ENCODE data around the gene HECTD3. TPM values are rescaled to one million over a fixed set of nuclear protein-coding genes. Genes with fewer than 3 reads are reported as not detected.

Gene HECTD3
- 100 to 1,000 TPM in 1 of 5 donors, 10 to 100 TPM in 4; 15.6 to 104 (median 50.0) TPM for total RNA-seq
- 10 to 100 TPM; 23.4 to 31.5 (median 26.1) TPM for polyA plus RNA-seq
- long read RNA-seq, donor 1, partial matches to known transcripts: 7 of 10 reads
- long read RNA-seq, donor 1, other reads (novel, unspliced or antisense): 0 of 10 reads
- long read RNA-seq, donor 2, partial matches to known transcripts: 10 of 13 reads
- long read RNA-seq, donor 2, other reads (novel, unspliced or antisense): 0 of 13 reads
- long read RNA-seq, donor 3, partial matches to known transcripts: 0 of 1 reads
- long read RNA-seq, donor 3, other reads (novel, unspliced or antisense): 0 of 1 reads
- long read RNA-seq, donor 4: 0 reads
- long read RNA-seq, donor 5, partial matches to known transcripts: 0 of 1 reads
- long read RNA-seq, donor 5, other reads (novel, unspliced or antisense): 0 of 1 reads
- long read RNA-seq, donor 6: 0 reads
- long read RNA-seq, donor 7, partial matches to known transcripts: 0 of 6 reads
- long read RNA-seq, donor 7, other reads (novel, unspliced or antisense): 0 of 6 reads
- long read RNA-seq, donor 8, partial matches to known transcripts: 44 of 55 reads
- long read RNA-seq, donor 8, other reads (novel, unspliced or antisense): 8 of 55 reads
- long read RNA-seq, donor 9: 0 reads
- long read RNA-seq, donor 10, partial matches to known transcripts: 0 of 3 reads
- long read RNA-seq, donor 10, other reads (novel, unspliced or antisense): 0 of 3 reads

DNA sequence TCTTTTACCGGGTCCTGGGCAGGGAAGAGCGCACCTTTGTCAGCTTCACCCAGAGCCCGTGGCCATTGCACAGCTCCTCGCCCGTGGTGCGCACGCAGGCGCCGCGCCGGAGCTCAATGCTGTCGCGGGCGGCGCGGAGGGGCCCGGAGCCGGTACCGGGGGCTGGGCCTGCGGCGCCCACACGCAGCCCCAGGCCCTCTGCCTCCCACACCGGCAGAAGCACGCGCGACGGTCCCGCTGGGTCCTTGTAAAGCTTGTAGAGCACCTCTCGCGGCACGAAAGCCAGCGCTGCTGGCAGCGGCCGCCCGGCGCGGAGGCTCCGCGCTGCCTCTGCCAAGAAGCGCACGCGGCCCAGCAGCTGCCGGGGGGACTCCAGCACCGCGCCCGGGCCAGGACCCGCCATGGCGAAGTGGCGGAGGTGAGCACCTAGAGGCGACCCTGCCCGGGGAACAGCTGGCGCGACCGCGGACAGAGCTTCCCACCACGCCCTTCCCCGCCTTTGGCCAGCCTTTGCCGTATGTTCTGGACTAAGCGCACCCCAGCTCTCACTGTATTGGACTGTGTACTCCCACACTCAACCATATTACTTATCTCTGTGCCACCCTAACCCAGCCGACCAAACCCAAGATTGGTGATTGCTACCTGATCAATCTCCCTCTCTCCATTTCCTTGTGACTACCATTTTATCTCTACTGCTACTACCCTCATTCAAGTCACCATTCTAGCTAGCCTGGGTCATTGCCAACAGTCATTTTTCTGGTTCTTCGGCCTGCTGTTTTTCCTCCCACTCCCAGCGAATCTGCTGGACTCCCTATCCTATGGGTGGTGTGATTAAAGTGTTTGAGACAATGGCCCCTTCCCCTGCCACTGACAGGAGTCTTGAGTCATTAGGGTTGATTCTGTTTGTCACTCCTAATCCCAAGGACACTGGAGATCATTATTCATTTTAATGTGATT is at the start of gene HECTD3:
TSS of gene HECTD3 (minus strand) at position 470 of the 957 bp plus-strand sequence. CDS start at position 403, 67 bp downstream.
- Histone ChIP-seq H3K4me3 (peak within 1 kb of the TSS; percentile 92 to 100 (median 98)), H3K4me1 (peaks cover 30 to 58% (median 54%) of the 10 kb centered on the region in 4 donors), H3K27me3 (no peaks in the 10 kb centered on the region), H3K27ac (peak within 1 kb of the TSS; percentile 84 to 89 (median 87)), H3K36me3 (peaks cover 37 to 59% (median 56%) of the 10 kb centered on the region in 4 donors), H3K9me3 (no peaks in the 10 kb centered on the region)
- whole genome bisulfite sequencing, 5 donors: 1 to 5% (median 1%) methylated on average over 11 to 62 of the region's 62 CpGs
- intact Hi-C loops (cut with DNase I; ENCODE audit: low total_unique reads): loop anchor here (10.0 kb wide), 1 partner anchor 484 kb away; the partner anchor contains the start of gene TESK2
- peak in 2 of 3 donors; percentile 74 to 81 for TF ChIP-seq POLR2AphosphoS5 (IDR thresholded peaks at IDR 0.05)
- TF ChIP-seq, protein P1, sequence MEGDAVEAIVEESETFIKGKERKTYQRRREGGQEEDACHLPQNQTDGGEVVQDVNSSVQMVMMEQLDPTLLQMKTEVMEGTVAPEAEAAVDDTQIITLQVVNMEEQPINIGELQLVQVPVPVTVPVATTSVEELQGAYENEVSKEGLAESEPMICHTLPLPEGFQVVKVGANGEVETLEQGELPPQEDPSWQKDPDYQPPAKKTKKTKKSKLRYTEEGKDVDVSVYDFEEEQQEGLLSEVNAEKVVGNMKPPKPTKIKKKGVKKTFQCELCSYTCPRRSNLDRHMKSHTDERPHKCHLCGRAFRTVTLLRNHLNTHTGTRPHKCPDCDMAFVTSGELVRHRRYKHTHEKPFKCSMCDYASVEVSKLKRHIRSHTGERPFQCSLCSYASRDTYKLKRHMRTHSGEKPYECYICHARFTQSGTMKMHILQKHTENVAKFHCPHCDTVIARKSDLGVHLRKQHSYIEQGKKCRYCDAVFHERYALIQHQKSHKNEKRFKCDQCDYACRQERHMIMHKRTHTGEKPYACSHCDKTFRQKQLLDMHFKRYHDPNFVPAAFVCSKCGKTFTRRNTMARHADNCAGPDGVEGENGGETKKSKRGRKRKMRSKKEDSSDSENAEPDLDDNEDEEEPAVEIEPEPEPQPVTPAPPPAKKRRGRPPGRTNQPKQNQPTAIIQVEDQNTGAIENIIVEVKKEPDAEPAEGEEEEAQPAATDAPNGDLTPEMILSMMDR (IDR thresholded peaks at IDR 0.05): no peak
- no peak for TF ChIP-seq POLR2A (IDR thresholded peaks at IDR 0.05)
- DNase-seq: peak; percentile 85 to 93

DNA sequence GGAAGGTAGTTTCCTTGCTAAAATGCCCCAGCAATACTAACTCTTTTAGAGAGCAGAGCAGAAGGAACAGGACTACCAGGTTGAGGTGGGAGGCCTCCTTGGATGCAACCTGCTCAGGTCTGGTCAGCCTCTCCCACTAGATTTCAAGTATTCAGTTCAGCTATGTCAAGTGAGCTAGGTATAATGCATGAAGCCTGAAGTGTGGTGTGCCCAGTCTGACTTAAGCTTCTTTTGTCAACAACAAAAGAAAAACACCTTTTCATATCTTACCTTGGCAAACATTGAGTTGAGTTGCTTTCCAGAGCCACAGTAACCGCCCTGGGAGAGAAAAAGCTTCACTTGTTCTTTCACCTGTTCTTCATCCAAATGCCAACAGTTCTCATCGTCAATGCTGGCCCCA is 48.7 kb upstream of the HECTD3 start:
- WGBS, 5 donors: 25 to 73% (median 50%) methylated on average over 2 of the region's 2 CpGs
- peaks cover 0 to 32% (median 9%) of the 10 kb centered on the region in 4 donors for H3K36me3 ChIP-seq
- H3K27me3 ChIP-seq: no peaks in the 10 kb centered on the region
- DNase-seq: peak in 1 of 2 donors; percentile 39
- H3K9me3 ChIP-seq: no peaks in the 10 kb centered on the region
- intact Hi-C loops (cut with DNase I; ENCODE audit: low total_unique reads): no loop called here
- H3K4me3 ChIP-seq: no peak overlapping the region
- TF ChIP-seq POLR2AphosphoS5 (IDR thresholded peaks at IDR 0.05) (no peak), POLR2A (IDR thresholded peaks at IDR 0.05) (no peak), EP300 (IDR thresholded peaks at IDR 0.05) (no peak)
- TF ChIP-seq, protein P1 (IDR thresholded peaks at IDR 0.05): no peak
- H3K4me1 ChIP-seq: peaks cover 0 to 6% (median 0%) of the 10 kb centered on the region in 4 donors
- H3K27ac ChIP-seq: no peak overlapping the region

DNA sequence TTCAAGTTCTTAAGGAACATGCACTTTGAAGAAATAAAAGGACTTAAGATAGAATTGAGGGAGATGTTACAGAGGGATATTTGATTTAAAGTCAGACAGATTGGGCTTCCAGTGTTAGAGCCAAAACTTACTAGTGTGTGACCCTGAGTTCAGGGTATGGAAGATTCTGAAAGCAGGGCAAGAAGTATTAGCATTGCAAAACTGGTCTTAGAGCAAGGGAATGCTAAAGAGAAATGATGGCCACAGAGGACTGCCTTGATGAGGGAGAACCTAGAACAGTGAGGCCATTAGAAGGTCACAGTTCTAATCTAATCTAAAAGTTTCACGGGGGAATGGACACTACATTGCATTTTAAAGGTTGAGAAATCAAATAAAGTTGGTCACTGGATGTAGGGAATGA is 46.4 kb upstream of the HECTD3 start:
- Histone ChIP-seq H3K27ac (no peak overlapping the region), H3K4me1 (peaks cover 0 to 6% (median 0%) of the 10 kb centered on the region in 4 donors), H3K4me3 (no peak overlapping the region), H3K9me3 (no peaks in the 10 kb centered on the region), H3K27me3 (no peaks in the 10 kb centered on the region), H3K36me3 (peaks cover 0 to 32% (median 9%) of the 10 kb centered on the region in 4 donors)
- WGBS, 5 donors: 33 to 61% (median 49%) methylated on average over 1 of the region's 1 CpG
- TF ChIP-seq POLR2A (IDR thresholded peaks at IDR 0.05): no peak
- no peak for TF ChIP-seq EP300 (IDR thresholded peaks at IDR 0.05)
- TF ChIP-seq, protein P1 (IDR thresholded peaks at IDR 0.05): no peak
- no peak for TF ChIP-seq POLR2AphosphoS5 (IDR thresholded peaks at IDR 0.05)
- intact Hi-C loops (cut with DNase I; ENCODE audit: low total_unique reads): no loop called here
- DNase-seq: no peak

Measured in stomach (tissue), 19 donors.